Stimulated activated CD8-positive, alpha-beta memory T cell treated with anti-CD3 and anti-CD28 coated beads, Interleukin-7, amount 100 ng/mL, for 48 hours (primary cell): ENCODE measurements around the gene DPP6.
"Not testable (repeated sequence)": the region's sequence is repeated elsewhere in the genome, so short reads cannot be mapped to it uniquely, and the experiment has no call there.

Experiments
- DNase-seq, 2 donors: peaks; one replicate each; pipeline ENCODE4 v3.0.0-alpha.2; 2020; ENCODE audit warnings: low read depth in 1 of 2; ENCODE audit errors: extremely low read depth in 1 of 2

Gene DPP6

DNA sequence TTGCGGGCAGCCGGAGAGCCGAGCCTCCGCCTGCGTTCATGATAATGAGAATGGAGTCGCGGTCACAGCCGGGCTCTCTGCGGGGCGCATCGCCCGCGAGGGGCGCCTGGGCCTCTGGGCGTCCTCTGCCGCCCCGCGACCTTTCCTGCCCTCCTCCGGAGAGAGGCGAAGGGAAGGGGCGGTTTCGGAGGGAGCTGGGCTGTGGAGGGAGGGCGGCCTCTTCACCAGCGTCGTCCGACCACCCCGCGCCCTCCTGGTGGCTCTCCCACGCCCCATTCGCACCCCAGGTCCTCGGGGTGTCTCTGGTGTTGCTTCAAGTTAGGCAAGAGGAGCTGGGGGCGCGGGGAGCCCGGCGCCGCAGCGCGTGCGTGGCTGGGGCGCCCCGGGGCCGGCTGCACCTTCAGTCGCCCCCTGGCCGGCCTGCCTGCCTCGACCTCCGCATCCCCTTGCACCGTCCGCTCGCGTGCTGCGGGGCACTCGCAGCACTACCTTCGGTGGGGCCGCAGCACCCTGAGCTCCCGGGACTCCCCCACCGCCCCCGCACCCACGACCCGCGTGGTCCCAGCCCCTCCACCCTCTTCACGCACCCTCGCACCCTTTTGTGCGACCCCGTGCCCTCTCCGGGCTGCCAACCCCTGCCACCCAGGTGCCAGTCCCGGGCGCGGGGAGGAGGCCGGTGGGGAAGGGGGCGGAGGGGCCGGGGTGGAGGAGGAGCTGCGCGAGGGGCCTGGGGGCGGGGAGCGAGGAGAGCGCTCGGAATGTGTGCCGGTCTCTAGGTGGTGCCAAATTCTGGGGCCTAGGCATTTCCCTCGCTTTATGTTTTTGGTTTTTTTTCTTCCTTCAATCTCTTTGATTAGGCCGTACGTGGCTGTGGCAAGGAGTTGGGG is at the start of gene DPP6:
DPP6 (plus strand) TSS at position 756 of the 887 bp plus-strand sequence.
- DNase-seq, result not testable (repeated sequence)

- DNase-seq, result not testable (repeated sequence)
Measured at GRCh38 chr7:154009423-154009911, 42.7 kb upstream of the DPP6 start.

GRCh38 chr7:154010726-154011568 is 41.3 kb upstream of the DPP6 start:
- not testable (repeated sequence) for DNase-seq

DNA sequence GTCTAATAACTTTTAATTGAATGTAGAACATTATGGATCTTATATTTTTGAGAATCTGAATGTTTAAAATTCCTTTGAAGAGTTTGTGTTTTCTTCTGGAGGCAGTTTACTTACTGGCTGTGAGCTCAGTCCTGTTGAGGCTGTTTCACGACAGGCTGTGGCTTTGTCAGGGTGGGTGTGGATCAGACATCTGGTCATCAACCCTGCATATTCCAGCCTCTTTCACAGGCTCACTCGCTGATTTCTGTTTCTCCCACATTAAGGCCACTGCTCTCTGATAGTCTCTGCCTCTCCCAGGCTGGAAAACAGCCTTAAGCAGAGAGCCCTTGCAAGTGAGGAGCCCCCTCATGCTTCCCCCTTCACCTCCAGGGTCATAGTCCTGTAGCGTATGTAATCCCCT is 39.4 kb upstream of the DPP6 start:
- DNase-seq, result not testable (repeated sequence)

- not testable (repeated sequence) for DNase-seq
Measured at GRCh38 chr7:154015636-154016035, 36.6 kb upstream of the DPP6 start.

DNA sequence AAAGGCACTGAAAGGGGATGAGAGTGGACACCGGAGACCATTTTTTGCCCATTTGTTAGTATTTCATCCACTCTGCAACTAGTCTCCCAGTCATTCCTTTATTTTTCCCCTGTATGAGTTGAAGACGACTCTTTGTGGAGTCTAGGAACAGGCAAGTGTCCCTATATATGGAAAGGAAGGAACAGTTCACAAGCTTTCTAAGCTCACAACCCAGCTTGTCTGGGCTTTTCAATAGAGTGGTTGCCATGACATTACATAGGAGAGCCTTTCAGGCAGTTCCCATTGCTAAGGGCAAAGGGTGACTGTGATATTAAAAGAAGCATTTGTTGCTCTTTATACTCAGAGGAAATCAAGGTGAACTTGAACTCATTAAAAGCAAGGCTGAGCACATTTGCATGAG is 33.8 kb upstream of the DPP6 start:
- not testable (repeated sequence) for DNase-seq

- DNase-seq, result not testable (repeated sequence)
Measured at GRCh38 chr7:154027805-154028204, 24.4 kb upstream of the DPP6 start.

GRCh38 chr7:154030476-154031080 is 21.6 kb upstream of the DPP6 start:
- not testable (repeated sequence) for DNase-seq

DNA sequence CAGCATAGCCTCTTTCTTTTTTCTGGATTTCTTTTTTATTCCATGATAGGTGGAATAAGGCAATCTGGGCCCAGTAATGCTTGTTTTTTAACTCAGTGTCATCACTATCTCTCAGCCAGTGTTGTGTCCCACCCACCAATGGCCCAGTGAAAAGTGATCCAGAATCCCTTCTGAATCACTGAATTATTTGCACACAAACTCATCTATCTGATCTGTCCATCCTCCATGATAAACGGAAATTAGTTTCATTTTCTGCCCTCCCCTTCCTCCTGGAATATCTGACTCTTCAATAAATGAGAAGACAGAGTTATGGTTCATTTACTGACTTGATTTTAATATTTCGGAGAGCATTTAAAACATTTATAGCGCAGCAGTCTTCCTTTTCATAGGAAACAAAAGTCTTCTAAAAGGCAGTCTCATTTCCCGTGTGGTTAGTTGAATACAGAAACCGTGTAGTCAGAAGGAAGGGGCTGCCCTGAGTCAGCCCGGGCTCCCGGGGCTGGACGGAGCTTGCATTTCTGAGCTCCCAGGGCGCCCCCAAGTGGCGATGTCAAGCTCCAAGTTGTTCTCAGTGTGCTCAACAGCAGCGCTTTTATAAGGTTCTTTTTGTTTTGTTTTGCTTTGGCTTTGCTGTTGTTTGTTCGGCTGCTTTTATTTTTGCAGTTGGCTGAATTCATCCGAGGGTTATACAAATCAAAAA is 12.6 kb upstream of the DPP6 start:
- DNase-seq, result peak in 1 of 2 donors; percentile 3

DNA sequence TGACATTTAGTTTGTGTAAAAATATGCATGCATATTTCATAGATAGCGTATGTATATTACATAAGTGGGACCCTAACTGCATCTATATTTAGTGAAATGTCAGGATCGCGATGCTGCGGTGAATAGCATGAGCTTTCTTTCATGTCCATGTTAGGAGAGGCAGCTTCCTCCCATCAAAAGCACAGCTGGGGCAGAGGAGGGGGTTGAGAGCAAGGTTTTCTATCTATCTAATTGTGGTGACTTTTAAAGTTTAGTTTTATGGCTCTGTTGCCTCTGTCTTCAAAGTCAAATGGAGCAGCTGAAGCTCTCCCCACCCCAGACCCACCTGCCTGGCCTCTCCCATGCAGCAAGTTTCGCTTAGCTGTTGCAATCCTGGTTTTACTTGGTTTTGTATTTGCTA is 1.8 kb upstream of the DPP6 start:
- not testable (repeated sequence) for DNase-seq

GRCh38 chr7:154051006-154051642 is 1.1 kb upstream of the DPP6 start:
- DNase-seq, result not testable (repeated sequence)

DNA sequence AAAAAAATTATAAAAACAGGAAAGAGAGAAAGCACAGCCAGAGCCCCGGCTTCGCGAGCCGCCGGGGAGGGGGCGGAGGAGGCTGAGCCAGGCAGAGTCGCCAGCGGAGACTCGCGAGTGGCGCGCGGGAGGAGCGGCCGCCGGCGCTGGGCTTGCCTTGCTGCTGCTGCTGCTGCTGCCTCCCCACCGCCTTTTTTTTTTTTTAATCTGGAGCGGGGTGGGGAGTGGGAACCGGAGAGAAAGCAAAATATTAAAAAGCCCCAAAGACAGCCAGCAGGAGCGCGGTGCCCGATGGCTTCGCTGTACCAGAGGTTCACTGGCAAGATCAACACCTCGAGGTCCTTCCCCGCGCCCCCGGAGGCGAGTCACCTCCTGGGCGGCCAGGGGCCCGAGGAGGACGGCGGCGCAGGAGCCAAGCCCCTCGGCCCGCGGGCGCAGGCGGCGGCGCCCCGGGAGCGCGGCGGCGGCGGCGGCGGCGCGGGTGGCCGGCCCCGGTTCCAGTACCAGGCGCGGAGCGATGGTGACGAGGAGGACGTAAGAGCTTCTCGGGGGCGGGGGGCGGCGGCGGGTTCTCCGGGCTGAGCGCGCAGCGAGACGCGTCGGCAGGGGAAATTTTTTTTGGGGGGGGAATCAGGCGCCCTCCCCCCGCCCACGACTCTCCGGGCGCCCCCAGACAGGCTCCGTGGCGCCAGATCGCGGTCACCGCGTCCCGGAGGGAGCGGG is 493 bp downstream of the DPP6 start:
- not testable (repeated sequence) for DNase-seq

DNA sequence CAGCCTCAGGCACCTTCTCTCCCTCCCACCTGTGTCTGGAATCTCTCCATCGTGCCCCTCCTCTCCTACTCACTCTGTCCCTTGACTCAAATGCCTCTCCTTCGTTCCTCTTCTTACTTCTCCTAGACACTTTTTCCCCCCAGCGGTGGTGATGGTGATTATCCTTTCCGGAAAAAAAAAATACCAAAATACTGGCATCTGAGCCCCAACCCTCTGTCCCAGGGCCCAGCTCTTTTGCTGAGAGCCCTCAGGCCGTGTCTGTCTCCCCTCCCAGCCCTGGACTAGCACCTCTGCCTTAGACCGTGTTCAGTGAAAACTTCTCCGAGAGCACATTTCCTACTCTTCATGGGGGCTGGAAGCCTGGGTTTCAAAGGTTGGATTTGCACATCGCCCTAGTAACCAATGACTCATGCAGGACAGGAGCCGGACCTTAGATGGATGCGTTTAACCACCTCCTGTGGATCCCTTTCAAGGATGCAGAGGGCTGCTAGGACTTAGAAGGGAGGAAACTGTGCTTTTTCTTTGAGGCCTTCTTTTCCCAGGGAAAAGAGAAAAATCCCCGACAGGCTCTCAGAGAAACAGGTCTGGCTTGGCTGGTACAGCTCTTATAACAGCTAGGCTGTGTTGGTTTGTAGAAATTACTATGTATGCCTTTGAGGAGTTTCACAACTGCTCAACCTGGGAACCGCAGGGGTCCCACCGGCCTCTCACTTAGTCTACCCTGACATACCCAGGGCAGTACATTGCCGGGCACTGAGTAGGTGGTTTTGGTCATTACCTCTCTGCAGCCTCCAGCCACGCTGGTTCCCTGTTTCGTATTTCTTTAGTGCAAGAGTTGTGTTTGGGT is 1.5 kb downstream of the DPP6 start:
- DNase-seq, result not testable (repeated sequence)

DNA sequence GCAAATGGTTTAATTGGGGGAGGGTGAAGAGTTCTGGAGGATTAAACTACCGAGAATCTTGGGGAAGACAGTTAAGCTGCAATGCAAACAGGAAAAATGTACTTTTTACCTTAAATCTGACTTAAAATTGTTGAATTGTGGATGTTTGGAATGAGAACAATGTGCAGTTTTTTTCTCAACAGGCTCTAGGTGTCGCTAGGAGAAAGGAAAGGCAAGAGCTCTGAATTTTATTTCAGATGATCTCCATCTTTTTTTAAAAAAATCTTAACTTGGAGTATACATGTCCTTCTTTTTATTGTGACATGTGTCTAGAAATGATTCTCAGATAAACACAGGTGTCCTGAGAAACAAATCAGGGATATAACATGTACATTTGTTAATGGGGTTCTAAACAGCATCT is 2.5 kb downstream of the DPP6 start:
- not testable (repeated sequence) for DNase-seq

- DNase-seq, result not testable (repeated sequence)
Measured at GRCh38 chr7:154055491-154056106, 3.4 kb downstream of the DPP6 start.

DNA sequence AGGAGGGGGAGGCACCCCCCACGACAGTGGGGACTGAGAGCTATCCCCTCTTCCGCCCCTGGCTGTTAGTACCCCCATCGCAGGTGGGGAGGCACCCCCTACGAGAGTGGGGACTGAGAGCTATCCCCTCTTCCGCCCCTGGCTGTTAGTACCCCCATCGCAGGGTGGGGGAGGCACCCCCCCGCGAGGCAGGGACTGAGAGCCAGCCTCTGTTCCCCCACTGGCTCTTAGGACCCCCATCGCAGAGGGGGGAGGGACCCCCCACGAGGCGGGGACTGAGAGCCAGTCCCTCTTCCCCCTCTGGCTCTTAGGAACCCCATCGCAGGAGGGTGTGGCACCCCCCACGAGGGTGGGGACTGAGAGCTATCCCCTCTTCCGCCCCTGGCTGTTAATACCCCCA is 6.6 kb downstream of the DPP6 start:
- DNase-seq, result not testable (repeated sequence)

- DNase-seq, result not testable (repeated sequence)
Measured at GRCh38 chr7:154060551-154060950, 8.4 kb downstream of the DPP6 start.

GRCh38 chr7:154071833-154072232 is 19.6 kb downstream of the DPP6 start:
- DNase-seq, result not testable (repeated sequence)
